ENCODE results near the gene AMIGO1.

DNA sequence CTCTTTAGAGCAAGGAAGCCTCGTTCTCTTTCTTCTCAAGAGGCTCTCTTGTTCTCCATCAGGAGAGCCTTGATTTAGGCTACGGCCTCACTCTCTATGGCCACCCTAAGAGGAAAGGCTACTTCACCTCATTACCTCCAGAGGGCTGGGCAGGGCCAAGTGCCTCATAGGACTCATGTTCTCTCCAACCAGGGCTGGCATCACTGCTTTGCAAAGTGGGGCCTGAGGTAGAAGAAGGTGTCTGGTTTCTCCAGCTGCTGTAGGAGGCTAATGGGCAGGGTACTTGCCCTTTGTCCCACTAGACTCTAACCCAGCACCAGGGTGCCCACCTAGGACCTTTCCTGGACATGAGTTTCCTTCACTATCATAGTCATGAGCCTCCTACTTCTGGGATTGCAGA lies 27.9 kb downstream of the AMIGO1 start:
- TF ChIP-seq RAD21 (IDR thresholded peaks at IDR 0.05; ENCODE audit: insufficient read depth, low read depth, low read length) (no peak), POU2F2 (IDR thresholded peaks at IDR 0.05; ENCODE audit: borderline replicate concordance, low read depth, low read length) (no peak), NBN (IDR thresholded peaks at IDR 0.05) (no peak), POLR2AphosphoS2 (IDR thresholded peaks at IDR 0.05; ENCODE audit: low read depth, low read length) (no peak), STAT3 (IDR thresholded peaks at IDR 0.05; ENCODE audit: low read depth, low read length) (no peak), NR2C1 (IDR thresholded peaks at IDR 0.05) (no peak), POLR2AphosphoS5 (IDR thresholded peaks at IDR 0.05; ENCODE audit: low read length) (no peak)
- TF ChIP-seq, protein P1, sequence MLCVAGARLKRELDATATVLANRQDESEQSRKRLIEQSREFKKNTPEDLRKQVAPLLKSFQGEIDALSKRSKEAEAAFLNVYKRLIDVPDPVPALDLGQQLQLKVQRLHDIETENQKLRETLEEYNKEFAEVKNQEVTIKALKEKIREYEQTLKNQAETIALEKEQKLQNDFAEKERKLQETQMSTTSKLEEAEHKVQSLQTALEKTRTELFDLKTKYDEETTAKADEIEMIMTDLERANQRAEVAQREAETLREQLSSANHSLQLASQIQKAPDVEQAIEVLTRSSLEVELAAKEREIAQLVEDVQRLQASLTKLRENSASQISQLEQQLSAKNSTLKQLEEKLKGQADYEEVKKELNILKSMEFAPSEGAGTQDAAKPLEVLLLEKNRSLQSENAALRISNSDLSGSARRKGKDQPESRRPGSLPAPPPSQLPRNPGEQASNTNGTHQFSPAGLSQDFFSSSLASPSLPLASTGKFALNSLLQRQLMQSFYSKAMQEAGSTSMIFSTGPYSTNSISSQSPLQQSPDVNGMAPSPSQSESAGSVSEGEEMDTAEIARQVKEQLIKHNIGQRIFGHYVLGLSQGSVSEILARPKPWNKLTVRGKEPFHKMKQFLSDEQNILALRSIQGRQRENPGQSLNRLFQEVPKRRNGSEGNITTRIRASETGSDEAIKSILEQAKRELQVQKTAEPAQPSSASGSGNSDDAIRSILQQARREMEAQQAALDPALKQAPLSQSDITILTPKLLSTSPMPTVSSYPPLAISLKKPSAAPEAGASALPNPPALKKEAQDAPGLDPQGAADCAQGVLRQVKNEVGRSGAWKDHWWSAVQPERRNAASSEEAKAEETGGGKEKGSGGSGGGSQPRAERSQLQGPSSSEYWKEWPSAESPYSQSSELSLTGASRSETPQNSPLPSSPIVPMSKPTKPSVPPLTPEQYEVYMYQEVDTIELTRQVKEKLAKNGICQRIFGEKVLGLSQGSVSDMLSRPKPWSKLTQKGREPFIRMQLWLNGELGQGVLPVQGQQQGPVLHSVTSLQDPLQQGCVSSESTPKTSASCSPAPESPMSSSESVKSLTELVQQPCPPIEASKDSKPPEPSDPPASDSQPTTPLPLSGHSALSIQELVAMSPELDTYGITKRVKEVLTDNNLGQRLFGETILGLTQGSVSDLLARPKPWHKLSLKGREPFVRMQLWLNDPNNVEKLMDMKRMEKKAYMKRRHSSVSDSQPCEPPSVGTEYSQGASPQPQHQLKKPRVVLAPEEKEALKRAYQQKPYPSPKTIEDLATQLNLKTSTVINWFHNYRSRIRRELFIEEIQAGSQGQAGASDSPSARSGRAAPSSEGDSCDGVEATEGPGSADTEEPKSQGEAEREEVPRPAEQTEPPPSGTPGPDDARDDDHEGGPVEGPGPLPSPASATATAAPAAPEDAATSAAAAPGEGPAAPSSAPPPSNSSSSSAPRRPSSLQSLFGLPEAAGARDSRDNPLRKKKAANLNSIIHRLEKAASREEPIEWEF (IDR thresholded peaks at IDR 0.05; ENCODE audit: insufficient replicate concordance, low read depth, low read length) = no peak
- TF ChIP-seq, protein P2, sequence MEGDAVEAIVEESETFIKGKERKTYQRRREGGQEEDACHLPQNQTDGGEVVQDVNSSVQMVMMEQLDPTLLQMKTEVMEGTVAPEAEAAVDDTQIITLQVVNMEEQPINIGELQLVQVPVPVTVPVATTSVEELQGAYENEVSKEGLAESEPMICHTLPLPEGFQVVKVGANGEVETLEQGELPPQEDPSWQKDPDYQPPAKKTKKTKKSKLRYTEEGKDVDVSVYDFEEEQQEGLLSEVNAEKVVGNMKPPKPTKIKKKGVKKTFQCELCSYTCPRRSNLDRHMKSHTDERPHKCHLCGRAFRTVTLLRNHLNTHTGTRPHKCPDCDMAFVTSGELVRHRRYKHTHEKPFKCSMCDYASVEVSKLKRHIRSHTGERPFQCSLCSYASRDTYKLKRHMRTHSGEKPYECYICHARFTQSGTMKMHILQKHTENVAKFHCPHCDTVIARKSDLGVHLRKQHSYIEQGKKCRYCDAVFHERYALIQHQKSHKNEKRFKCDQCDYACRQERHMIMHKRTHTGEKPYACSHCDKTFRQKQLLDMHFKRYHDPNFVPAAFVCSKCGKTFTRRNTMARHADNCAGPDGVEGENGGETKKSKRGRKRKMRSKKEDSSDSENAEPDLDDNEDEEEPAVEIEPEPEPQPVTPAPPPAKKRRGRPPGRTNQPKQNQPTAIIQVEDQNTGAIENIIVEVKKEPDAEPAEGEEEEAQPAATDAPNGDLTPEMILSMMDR (IDR thresholded peaks at IDR 0.05 in 2 of 3, conservative IDR thresholded peaks at IDR 0.05 in 1 of 3; ENCODE audit: control insufficient read depth in 2 of 3, extremely low read depth in 1 of 3, insufficient read depth in 1 of 3, low read depth in 3 of 3, low read length in 3 of 3) = no peak
- TF ChIP-seq, protein P3, sequence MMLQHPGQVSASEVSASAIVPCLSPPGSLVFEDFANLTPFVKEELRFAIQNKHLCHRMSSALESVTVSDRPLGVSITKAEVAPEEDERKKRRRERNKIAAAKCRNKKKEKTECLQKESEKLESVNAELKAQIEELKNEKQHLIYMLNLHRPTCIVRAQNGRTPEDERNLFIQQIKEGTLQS (IDR thresholded peaks at IDR 0.05; ENCODE audit: borderline replicate concordance, extremely low read depth, low read depth, low read length) = no peak
- TF ChIP-seq, protein P4, sequence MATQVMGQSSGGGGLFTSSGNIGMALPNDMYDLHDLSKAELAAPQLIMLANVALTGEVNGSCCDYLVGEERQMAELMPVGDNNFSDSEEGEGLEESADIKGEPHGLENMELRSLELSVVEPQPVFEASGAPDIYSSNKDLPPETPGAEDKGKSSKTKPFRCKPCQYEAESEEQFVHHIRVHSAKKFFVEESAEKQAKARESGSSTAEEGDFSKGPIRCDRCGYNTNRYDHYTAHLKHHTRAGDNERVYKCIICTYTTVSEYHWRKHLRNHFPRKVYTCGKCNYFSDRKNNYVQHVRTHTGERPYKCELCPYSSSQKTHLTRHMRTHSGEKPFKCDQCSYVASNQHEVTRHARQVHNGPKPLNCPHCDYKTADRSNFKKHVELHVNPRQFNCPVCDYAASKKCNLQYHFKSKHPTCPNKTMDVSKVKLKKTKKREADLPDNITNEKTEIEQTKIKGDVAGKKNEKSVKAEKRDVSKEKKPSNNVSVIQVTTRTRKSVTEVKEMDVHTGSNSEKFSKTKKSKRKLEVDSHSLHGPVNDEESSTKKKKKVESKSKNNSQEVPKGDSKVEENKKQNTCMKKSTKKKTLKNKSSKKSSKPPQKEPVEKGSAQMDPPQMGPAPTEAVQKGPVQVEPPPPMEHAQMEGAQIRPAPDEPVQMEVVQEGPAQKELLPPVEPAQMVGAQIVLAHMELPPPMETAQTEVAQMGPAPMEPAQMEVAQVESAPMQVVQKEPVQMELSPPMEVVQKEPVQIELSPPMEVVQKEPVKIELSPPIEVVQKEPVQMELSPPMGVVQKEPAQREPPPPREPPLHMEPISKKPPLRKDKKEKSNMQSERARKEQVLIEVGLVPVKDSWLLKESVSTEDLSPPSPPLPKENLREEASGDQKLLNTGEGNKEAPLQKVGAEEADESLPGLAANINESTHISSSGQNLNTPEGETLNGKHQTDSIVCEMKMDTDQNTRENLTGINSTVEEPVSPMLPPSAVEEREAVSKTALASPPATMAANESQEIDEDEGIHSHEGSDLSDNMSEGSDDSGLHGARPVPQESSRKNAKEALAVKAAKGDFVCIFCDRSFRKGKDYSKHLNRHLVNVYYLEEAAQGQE (IDR thresholded peaks at IDR 0.05; ENCODE audit: low read depth, low read length) = no peak
- TF ChIP-seq, protein P5, sequence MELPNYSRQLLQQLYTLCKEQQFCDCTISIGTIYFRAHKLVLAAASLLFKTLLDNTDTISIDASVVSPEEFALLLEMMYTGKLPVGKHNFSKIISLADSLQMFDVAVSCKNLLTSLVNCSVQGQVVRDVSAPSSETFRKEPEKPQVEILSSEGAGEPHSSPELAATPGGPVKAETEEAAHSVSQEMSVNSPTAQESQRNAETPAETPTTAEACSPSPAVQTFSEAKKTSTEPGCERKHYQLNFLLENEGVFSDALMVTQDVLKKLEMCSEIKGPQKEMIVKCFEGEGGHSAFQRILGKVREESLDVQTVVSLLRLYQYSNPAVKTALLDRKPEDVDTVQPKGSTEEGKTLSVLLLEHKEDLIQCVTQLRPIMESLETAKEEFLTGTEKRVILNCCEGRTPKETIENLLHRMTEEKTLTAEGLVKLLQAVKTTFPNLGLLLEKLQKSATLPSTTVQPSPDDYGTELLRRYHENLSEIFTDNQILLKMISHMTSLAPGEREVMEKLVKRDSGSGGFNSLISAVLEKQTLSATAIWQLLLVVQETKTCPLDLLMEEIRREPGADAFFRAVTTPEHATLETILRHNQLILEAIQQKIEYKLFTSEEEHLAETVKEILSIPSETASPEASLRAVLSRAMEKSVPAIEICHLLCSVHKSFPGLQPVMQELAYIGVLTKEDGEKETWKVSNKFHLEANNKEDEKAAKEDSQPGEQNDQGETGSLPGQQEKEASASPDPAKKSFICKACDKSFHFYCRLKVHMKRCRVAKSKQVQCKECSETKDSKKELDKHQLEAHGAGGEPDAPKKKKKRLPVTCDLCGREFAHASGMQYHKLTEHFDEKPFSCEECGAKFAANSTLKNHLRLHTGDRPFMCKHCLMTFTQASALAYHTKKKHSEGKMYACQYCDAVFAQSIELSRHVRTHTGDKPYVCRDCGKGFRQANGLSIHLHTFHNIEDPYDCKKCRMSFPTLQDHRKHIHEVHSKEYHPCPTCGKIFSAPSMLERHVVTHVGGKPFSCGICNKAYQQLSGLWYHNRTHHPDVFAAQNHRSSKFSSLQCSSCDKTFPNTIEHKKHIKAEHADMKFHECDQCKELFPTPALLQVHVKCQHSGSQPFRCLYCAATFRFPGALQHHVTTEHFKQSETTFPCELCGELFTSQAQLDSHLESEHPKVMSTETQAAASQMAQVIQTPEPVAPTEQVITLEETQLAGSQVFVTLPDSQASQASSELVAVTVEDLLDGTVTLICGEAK (IDR thresholded peaks at IDR 0.05; ENCODE audit: borderline replicate concordance) = no peak
